HEK293 (cell line): ENCODE data around the gene TMEM51.

Source experiments
- CTCF ChIP-seq: fragments of 450-650 bp; formaldehyde crosslinking; IDR thresholded peaks from 2 replicates; pipeline ENCODE4 v1.5.1; 2016; ENCODE audit warnings: missing biosample characterization, missing genetic modification characterization
- MYNN ChIP-seq: fragments of 450-650 bp; formaldehyde crosslinking; IDR thresholded peaks from 2 replicates; pipeline ENCODE4 v1.5.1; 2016; ENCODE audit warnings: missing biosample characterization, missing genetic modification characterization, borderline replicate concordance
- ZBTB26 ChIP-seq: fragments of 450-650 bp; formaldehyde crosslinking; optimal IDR thresholded peaks from 2 replicates; pipeline ENCODE3; 2016; ENCODE audit warnings: missing biosample characterization, mild to moderate bottlenecking, missing genetic modification characterization
- ZNF324 ChIP-seq: fragments of 450-650 bp; formaldehyde crosslinking; IDR thresholded peaks from 2 replicates; pipeline ENCODE4 v1.5.1; 2016; ENCODE audit warnings: missing biosample characterization, missing genetic modification characterization
- ZNF416 ChIP-seq: fragments of 450-650 bp; formaldehyde crosslinking; IDR thresholded peaks from 2 replicates; pipeline ENCODE4 v1.5.1; 2016; ENCODE audit warnings: missing biosample characterization, missing genetic modification characterization

- TF ChIP-seq MYNN (tag by site-specific recombination) (no peak), ZNF416 (tag by site-specific recombination) (no peak), ZBTB26 (tag by site-specific recombination) (no peak), ZNF324 (tag by site-specific recombination) (no peak), CTCF (no peak)
Measured at GRCh38 chr1:15179485-15179883, 25.9 kb downstream of the TMEM51 start.
